ENCODE data around the gene FCRLA.

FCRLA gene

DNA sequence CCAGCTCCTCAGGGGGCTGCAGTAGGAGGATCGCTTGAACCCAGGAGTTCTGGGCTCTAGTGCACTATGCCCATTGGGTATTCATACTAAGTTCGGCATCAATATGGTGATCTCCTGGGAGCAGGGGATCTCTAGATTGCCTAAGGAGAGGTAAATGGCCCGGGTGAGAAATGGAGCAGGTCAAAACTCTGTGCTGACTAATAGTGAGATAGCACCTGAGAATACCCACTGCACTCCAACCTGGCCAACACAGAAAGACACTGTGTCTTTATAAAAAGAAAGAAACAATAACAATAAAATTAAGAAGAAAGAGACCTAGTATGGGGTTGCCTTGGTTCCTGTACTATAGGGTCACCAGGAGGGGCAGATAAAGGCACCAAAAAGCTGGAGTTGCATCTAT is 28.8 kb downstream of the FCRLA start:
- DNase-seq = no peak

DNA sequence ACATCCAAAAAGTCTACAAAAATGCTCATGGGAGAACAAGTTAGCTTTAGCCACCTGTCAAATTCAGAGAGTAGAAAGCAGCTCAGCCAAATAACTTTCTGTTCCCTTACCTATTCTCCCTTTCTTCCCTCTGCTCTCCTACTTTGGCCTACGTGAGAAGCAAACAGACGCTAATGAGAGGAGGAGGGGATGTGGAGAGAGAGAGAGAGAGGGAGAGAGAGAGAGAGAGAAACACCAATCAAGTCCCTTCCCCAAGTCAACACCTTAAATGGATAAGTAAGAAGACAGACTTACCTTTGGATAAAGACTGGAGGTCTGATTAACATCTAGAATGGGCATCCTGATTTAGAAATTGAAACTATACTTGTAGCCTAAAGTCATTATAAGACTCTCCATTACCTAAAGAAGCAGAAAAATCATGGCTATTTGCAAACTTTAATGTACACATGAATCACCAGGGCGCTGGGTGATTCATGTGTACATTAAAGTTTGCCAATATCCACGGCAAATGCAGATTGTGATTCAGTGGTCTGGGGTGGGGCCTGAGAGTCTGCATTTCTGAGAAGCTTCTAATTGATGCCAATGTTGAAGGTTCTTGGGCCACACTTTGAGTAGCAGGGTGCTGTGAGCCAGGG is 29.4 kb downstream of the FCRLA start:
- no peak for DNase-seq

DNA sequence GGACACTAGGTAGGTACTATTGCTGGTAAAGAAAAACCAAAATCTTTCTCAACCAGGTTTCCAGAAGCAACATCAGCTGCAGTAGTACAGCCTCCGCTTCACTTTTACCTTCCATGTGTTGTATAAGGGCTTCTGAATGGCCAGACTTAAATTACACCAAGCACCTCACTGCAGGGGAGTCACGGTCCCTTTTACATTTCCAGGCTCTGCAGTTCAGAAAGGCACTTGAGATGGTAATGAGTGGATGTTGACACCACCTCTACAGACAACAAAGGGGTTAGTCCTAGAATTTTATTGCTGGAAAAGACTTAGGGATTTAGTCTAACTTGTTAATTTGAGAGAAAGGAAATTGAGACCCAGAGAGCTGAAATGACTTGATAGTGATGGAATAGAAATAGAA is 30.6 kb downstream of the FCRLA start:
- no peak for DNase-seq

DNA sequence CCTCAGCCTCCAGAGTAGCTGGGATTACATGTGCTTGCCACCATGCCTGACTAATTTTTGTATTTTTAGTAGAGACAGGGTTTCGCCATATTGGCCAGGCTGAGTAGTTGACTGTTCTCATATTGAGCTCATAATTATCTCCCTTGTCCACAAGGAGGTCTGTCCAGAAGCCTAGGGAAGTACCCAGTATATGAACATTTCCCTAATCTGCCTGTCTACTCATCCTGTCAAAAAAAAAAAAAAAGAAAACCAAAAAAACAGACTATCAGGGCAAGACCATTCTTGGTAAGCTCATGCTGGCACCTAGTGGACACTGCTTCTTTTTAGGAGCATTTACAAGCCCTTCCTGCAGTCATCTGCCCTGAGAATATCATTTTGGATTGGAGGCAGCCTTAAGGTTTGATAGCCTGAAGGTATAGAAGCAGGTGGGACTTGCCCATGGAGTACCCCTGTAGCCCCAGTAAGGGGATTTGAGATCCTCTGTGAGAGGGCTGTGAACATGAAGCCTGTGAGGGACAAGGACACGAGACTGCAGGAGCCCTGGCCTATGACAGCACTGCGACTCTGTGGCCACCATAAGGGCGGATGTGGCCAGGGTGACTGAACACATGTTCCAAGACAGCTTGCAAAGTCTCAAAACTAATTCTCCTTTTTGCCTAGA is 31.7 kb downstream of the FCRLA start:
- peak; percentile 97 for DNase-seq

DNA sequence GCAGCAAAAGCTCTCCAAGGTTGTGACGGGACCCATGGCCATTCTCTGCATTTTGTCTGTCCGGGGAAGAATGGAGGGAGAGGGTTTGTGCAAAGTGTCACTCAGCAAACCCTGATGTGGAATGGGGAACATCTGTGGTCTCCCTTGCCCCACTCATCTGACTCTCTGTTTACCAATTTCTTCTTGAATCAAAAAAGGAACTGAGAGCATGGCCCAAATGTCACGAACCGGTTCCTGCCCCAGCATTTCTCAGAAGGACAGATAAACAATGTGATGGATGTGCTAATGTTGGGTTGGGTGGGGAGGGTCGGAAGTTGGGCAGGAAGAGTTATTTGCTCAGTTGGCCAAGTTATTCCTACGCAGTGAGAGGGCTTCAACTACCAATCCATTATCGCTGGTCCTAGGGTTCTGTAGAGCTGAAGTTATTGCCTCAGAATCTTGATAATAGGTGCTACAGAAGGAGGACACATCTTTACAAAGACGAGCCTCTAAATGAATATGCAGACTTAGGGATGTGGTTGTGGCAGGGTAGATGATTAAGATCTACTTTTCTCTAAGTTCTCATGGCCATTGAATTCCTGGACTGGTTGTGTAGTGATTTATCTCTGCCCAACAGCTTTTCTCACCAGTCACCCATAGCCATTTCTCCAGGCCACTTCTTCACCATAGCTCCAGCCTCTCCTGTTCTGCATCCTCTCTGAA is 33.0 kb downstream of the FCRLA start:
- no peak for DNase-seq

DNA sequence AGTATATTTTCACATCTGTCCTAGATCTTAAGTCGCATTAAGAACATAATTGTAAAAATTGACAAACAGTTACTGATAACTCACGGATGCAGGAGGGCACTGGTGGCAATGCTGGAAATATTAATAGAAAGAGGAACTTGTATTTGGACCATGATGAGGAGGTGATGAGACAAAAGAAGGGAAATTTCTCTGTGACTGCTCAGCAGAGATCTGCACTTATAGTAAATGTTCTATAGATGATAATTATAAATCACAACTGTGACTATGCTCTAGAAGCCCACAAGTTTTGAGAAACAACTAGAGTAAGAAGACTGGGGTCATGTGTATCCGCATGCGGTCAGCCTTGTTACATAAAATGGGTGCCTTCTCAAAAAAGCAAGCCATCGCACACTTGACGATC is 33.9 kb downstream of the FCRLA start:
- no peak for DNase-seq

DNA sequence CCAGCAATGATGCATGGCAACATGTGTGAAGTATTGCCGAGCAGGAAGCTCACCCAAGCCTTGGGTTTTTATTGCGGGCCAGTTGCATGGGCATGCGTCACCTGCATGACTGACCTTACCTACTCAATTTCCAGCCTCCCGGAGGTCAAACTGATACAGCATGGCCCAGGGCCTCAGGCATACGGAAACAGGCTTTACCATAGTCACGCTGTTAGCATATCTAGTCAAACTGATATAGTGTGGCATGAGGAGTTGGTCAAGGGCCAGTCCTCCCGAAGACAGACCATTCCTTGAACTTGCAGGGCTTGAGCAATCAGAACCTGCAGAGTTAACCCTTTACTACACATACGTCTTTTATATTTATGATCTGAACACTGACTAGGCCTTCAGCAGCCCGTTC is 36.2 kb downstream of the FCRLA start:
- DNase-seq = no peak

DNA sequence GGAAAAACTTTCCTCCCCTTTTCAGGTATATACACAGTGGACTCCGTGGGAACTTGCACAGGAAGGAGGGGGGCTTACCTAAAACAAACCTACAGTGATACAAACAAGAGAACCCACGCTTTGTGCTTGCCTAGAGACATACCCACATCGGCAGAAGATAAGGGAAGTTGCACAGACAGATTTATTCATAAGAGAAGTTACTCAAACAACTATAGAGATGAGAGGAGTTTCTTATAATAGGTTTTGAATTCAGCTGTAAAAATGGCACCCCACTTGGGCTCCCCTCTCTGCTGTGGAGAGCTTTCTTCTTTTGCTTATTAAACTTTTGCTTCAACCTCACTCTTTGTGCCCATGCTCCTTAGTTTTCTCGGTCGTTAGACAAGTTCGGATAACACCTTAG is 40.8 kb downstream of the FCRLA start:
- DNase-seq = no peak

DNA sequence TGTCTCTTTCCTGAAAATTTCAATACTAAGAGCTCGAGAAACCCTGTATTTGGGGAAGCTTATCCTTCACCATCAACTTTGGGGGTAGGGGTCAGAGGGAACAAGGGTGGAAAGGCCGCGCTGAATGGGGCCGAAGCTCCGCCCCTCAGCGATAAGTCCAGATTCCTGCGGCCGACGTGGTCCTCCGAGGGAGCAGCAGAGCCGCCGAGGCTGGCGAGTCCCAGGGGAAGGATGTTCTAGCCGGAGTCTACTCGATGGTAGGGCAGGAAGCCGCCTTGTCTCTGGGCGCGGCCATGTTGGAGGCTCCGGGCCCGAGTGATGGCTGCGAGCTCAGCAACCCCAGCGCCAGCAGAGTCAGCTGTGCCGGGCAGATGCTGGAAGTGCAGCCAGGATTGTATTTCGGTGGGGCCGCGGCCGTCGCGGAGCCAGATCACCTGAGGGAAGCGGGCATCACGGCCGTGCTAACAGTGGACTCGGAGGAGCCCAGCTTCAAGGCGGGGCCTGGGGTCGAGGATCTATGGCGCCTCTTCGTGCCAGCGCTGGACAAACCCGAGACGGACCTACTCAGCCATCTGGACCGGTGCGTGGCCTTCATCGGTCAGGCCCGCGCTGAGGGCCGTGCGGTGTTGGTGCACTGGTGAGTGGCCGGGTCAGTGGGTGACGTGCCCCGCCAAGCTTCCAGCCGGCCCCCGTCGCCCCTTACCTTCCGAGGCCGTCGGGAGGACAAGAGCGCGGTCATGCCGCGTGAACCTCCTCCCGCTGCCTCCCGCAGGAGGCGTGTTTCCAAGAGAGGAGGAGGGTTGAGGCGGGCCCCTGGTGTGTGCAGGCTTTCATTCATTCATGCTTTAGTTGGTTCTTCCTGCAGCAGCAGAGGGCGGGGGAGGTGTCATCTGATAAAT is 42.7 kb downstream of the FCRLA start, which contains the start of gene DUSP12:
TSS of gene DUSP12 (plus strand) at position 278 of the 899 bp plus-strand sequence. CDS start at position 294, 16 bp downstream.
- DNase-seq = peak; percentile 97

DNA sequence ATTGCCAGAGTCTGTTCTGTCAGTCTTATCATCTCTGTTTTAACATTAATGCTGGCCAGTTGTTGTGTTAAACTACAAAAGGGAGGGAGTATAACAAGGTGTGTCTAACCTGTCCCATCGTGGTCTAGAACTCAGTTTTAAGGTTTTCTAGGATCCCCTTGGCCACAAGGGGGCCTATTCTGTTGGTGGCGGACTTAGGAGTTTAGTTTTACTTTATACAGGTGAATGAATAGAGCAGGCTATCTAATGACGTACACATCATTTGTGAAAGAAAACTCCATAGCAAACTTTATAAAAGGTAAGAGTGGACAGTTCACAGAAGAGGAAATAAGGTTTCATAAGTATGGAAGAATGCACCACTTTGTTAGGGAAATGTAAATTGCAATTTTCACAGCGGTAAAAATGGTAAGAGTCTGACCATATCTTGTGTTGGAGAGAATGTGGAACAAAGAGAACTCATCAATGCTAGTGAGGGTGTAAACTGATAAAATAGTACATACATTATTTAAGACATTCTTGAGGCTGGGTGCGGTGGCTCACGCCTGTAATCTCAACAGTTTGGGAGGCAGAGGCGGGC is 56.6 kb downstream of the FCRLA start:
- DNase-seq = peak; percentile 88

Measured in OCI-M1 (cell line).